Right lobe of liver (tissue), 4 donors: ENCODE measurements around the gene SKAP2.

ENCODE experiments used
- CTCF ChIP-seq, 4 donors: fragments of 200-600 bp in 3 of 4; fragments of 450-650 bp in 1 of 4; IDR thresholded peaks; one replicate each; pipeline versions ENCODE4 v1.5.1 to v1.8.0; 2016 to 2022; ENCODE audit warnings: antibody characterized with exemption in 4 of 4, mild to moderate bottlenecking in 2 of 4
- POLR2A ChIP-seq: fragments of 450-650 bp; IDR thresholded peaks from one replicate; pipeline ENCODE4 v1.6.1; 2017; ENCODE audit warnings: antibody characterized with exemption, mild to moderate bottlenecking
- donor health status: DM: no; HTN: no; CAD: no.
- donor health status: DM: no; HTN: no; CAD: no.
- donor health status: DM: no; HTN: yes; CAD: no.

DNA sequence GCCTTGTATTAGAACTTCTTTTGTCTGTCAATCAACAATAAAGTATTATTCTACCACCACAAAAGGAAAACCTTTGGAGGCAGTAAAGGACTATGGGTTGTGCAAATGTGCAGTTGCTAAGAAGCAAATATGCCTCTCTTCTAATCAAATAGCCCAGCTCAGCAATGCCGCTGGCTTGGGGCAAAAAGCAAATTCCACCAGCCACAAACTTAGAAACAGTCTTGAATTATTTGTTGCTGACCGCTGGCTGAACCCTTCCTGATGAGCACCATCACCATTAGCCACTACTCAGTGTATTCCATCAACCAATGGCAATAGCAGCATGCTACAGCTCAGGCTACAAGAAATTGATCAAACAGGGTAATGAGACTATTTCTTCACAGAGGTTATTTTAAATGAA, 51.0 kb downstream of the SKAP2 start:
- no peak for TF ChIP-seq CTCF (IDR thresholded peaks at IDR 0.05)
- TF ChIP-seq POLR2A, result no peak
